GM21723 (cell line): ENCODE measurements around the gene EPHA2.

Experiments used
- ATAC-seq: cut with Tn5 transposase; IDR thresholded peaks from one replicate; pipeline ENCODE4 v1.9.1; 2021; ENCODE audit warnings: mild to moderate bottlenecking, moderate library complexity; ENCODE audit not compliant: unreplicated experiment

The EPHA2 gene

GRCh38 chr1:16151196-16151994, 4.5 kb downstream of the EPHA2 start:
- ATAC-seq, result no peak

DNA sequence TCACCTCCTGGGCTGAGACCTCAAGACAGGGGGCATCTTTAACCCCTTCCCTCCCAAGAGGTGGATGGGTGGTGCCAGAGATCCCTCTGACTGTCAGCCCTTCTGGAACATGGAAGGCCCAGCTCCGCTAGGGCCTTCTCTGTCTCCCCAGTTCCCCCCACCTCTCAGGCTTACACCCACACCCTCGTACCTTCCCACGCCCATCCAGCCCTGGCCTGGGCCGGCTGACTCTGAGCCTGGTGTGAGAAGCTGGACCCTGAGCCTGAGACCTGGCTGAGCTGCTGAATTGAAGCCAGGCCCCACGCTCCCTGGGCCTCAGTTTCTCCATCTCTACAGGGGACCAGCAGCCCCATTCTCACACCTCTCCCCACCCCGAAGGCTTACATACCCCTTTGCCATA, 5.4 kb downstream of the EPHA2 start:
- ATAC-seq, result no peak

DNA sequence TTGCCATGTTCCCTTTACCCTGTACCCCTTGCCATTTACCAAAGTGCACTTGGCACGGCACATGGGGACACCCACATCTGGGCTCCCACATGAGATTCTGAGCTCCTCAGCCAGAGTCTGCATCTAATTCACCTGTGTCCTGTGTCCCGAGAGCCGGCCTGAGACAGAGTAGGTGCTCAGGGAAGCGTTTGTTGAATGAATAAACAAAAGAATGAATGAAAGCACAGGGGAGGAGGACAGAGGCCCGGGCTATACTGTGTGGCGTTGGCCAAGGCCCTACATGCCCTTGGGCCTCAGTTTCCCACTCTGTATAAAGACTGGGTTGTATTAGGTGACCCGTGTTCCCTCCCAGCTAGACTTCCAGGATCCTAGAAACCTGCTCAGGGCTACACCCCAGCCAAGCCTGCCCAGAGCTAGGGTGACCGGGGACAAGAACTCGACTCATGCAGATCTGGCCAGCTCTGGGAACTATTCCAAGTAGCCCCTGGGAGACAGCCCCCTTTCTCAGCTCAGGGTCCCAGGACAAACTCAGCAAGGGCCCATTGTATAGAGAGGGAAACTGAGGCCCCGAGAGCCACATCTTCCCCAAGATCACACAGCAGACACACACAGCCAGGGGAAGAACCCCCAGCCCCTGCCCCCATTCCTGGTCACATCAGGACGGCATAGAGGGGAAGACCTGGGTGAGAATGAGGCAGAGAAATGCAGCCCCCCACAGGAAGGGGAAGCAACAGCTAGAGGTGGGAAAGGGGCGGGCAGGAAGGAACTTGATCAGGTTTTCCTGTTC, 6.0 kb downstream of the EPHA2 start:
- no peak for ATAC-seq

- ATAC-seq, result no peak
Measured at GRCh38 chr1:16149146-16149545, 6.7 kb downstream of the EPHA2 start.

GRCh38 chr1:16148329-16149092, 7.4 kb downstream of the EPHA2 start:
- ATAC-seq, result no peak

DNA sequence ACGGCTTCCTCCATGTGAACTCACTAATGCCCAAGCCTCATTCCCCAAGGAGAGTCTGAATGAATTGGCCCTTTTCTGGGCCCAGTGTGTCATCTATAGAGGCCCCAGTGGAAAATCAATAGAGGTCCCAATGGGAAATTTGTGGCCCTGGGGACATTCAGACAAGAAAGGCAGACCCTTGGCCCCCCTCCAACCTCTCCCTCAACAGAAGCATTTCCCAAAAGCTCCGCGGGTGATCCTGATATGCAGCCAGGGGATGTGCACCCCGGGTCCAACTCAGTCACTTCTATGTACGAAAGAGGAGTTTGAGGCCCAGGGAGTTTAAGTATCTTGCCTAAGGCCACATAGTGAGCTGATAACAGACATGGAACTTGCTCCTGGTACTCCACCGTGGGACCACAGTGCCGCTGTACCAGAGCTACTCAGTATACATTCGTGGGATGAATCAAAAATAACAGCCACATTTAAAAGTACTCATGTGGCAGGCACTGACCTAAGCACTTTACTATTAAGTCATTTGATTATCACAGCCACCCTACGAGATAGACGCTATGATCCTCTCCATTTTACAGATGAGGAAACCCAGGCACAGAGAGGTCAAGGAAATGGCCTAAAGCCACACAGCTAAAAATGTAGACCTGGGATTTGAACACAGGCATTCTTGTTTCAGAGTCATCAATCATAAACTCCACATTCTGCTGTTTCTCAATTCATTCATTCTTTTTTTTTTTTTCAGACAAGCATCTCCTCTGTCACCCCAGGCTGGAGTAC, 8.5 kb downstream of the EPHA2 start:
- no peak for ATAC-seq

DNA sequence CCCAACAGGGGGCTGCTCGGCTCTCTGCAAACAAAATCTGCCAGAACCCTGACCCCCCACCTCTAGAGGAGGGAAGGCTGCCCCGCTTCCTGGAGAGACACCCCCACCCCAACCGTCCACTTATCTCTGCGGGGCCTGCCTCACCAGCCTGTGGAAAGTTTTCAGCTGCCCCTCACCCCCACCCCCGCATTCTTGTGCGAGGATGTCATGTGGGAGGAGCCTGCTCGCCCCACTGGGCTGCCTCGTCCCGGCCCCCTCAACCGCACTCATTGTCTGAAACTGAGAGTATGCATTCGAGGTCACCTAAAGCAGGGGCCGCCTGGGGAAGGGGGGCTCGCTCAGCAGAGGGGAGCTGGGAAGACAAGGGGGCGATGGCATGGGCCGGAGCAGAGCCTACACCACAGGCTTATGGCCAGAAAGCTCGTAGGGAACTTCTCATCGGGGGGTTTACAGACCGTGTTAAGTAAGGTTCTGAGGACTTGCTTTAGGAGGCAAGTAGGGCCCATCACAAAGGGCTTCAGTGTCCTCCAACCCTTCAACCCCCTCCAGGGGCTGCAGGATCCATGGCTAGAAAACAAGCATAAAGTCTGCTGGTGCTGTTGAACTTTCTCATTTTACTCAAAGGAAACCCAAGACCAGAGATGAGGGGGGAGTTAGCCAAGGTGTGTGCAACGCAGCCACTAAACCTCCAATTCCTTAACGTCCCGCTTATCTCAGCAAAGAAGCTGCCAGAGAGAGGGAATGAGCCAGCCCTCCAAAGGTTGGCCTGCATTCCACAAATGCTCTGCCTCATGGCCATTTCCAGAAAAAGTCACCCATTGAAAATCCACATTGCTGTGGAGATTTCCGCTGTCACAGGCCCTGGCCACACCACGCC, 9.4 kb downstream of the EPHA2 start:
- no peak for ATAC-seq

DNA sequence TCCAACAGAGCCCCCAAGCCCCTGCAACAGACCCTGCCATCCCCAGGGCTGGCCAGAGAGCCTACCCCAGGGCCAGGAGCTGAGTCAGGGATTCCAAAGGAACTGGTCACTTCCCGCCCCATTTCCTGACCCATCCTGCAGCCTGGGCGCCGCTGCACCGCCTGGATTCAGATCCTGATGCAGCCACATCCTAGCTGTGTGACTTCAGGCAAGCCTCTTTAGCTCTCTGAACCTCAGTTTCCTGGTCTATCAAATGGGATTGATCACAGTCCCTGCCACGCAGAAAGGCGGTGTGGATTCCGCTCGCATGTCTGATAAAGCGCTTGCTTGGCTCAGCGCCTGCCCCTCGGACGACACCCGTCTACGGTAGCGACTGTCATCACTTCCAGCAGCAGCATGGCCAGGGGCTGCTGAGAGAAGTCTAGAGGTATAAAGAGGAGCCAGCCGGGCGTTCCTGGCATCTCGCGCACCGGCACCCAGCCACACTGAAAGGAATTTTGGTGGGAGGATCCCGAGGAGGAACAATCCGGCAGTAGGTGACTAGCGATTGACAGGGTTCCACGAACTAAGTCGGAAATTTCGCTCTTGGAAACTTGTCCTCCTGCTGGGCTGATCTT, 10.1 kb downstream of the EPHA2 start:
- ATAC-seq, result no peak

DNA sequence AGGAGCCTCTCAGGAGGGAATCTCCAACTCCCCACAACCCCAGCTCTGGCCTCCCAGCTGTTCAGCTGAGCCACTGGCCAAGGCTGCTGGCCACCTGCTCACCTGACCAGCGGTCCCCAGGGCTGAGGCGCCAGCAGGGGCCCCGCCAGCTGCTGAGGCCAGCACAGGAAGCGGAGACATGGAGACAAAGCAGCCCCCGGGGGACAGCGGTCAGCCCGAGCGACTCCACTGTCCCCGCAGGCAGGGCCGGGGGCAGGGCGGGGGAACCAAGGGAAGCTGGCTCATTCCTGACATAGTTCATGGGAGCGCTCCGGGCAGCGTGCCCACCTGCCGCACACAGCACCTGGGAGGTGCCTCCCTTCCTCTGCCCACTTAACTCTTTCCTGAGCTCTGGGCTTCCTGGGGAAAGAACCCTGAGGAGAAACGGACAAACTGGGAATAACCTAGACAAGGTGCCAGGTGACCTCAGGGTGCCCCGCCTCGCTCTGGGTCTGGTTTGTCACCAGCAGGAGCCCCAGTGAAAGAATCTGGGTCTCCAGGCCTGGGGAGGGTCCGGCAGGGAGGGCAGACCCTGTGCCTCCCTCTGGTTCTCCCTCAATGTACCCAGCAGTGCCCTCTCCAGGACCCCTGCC, 10.7 kb downstream of the EPHA2 start:
- no peak for ATAC-seq

- no peak for ATAC-seq
Measured at GRCh38 chr1:16144325-16145029, 11.4 kb downstream of the EPHA2 start.

DNA sequence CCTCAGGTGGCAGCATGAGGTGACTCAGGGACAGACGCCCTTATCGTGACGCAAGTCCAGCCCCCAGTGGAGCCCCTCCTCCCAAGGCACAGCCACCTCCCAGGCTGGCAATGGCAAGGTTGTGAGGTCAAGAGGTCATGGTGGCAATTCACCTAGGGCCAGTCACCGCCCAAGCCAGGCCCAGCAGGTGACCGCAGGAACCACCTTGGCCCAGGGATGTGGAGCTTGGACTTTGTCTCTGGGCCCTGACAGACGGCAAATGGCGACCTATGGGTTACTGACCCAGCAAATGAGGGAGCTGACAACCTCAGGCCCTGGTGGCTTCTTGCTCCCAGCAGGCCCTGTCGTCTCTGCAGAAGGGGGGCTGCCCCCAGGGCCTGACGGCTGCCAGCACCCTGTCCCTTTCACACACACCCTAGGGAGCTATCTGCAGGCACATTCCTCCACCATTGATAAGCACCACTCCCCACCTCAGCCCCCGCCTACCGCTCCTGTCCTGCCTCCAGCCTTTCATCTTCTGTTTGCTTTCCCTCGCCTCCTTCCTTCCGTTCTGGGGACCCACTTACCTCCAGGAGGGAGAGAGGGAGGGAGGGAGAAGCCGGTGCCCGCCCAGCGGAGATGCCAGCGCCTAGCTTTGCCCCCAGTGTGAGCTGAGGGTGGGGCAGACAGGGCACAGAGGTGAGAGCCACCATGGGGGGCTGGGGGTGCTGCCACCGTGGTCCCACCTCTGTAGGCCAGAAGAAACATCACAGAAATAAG, 12.1 kb downstream of the EPHA2 start:
- no peak for ATAC-seq

DNA sequence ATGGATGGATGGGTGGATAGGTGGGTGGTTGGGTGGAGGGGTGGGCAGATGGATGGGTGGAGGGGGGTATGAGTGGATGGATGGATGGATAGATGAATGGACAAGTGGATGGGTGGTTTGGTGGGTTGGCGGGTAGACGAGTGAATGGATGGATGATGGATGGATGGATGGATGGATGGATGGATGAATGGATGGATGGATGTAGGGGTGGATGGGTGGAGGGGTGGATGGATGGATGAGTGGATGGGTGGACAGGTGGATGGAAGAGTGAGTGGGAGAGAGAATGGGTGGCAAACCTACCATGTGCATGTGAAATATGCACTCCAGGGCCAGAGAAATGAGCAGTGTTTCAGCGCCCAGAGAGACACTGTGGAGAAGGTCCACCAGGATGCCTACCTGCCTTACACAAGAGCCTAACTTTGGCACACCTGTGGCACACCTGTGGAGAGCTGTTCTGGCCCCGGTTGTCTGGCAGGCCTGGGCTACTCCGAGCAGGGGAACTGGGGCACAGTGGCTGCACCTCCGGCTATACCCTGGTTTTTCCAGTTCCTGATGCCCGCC, 12.8 kb downstream of the EPHA2 start:
- no peak for ATAC-seq

GRCh38 chr1:16142383-16142995, 13.4 kb downstream of the EPHA2 start:
- no peak for ATAC-seq

DNA sequence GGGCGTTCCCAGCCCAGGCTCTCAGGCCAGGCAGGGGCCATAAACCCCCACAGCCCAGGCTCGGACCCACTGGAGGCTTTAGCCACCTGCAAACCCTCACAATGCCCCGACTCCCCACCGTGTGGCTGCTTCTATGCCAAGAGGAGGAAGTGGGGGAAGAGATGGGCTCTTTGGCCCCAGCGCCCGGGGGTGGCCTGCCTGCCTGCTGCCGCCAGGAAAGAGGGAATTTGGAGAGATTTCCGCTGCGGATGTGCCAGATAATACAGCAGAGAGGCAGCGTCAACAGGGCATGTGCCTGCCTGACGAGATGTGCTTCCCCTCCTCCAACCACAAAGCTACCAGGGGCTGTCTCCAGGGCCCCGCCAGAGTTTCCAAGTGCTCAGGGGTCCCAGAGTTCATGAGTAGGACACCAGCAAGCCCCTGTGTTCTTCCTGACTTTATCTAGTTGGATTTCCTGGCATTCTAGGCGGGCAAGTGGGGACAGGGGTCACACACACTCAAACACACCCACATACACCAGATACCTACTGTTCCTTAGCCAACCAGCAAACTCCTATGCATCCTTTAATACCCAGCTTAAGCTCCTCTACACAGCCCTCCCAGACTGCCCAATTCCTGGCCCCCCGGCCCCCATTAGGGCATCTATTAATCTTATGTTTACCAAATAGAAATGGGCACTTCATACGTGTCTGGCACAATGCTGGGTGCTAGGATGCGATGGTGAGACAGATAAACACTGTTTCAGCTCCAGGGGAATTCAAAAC, 14.1 kb downstream of the EPHA2 start:
- ATAC-seq, result no peak

DNA sequence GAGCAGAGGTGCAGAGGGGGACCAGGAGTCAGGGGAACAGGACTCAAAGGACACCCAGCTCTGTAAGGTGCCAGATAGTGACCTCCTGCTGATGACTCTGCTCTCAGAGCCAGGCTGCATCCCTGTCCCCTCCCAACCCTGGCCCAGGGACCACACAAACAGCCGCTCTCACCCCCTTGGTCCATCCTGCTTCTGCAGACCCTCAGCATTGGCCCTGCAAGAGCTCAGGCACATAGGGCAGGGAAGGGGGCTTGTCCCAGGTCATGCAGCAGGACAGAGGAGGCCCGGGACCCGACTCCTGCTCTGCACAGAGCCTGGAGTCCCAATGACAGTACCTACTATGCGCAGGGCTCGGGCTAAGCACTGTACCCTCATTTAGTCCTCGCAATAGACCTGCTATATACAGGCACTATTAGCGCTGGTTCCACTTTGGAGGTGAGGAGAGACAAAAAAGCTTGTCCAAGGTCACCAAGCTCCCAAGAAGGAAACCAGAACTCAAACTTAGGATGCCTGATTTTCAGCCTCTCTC, 15.7 kb downstream of the EPHA2 start:
- no peak for ATAC-seq

DNA sequence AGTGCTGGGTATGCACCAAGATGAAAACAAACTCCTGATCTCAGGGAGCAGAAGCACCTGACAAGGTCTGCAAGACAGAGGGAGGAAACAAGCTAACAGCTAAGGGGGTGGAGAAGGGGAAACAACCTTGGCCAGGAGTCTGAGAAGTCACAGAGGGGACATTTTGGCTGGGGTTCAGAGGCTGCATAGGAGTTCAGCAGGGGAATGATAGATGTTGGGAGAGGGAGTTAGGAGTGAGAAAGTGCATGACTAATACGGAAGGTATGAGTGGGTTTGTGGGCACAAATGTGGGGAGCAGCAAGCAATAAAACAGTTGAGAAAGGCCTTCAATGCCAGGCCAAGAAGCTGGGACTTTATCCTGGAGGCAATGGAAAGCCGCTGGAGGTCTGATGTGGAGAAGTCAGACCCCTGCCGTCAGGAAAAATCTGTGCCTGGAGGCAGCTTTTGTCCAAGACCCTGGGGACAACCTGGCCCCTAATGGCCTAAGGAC, 16.4 kb downstream of the EPHA2 start:
- no peak for ATAC-seq
